HG03457 (cell line): ENCODE results near the gene SHF.
A peak's percentile ranks its signal among the peaks of the same experiment; 100 is the strongest.

Experiments used
- ATAC-seq: cut with Tn5 transposase; IDR thresholded peaks from one replicate; pipeline ENCODE4 v1.9.1; 2021; ENCODE audit warnings: moderate number of reproducible peaks; ENCODE audit not compliant: unreplicated experiment

Gene SHF

GRCh38 chr15:45174069-45174468 lies 13.7 kb downstream of the SHF start:
- ATAC-seq: no peak

GRCh38 chr15:45171912-45172311 lies 15.9 kb downstream of the SHF start:
- no peak for ATAC-seq

- ATAC-seq: no peak
These were observed 17.9 kb downstream of the SHF start for GRCh38 chr15:45169608-45170480.

GRCh38 chr15:45168751-45169551 lies 18.8 kb downstream of the SHF start:
- no peak for ATAC-seq

- no peak for ATAC-seq
These were observed 19.5 kb downstream of the SHF start for GRCh38 chr15:45168286-45168685.

- ATAC-seq: no peak
These were observed 20.0 kb downstream of the SHF start for GRCh38 chr15:45167631-45168205.

DNA sequence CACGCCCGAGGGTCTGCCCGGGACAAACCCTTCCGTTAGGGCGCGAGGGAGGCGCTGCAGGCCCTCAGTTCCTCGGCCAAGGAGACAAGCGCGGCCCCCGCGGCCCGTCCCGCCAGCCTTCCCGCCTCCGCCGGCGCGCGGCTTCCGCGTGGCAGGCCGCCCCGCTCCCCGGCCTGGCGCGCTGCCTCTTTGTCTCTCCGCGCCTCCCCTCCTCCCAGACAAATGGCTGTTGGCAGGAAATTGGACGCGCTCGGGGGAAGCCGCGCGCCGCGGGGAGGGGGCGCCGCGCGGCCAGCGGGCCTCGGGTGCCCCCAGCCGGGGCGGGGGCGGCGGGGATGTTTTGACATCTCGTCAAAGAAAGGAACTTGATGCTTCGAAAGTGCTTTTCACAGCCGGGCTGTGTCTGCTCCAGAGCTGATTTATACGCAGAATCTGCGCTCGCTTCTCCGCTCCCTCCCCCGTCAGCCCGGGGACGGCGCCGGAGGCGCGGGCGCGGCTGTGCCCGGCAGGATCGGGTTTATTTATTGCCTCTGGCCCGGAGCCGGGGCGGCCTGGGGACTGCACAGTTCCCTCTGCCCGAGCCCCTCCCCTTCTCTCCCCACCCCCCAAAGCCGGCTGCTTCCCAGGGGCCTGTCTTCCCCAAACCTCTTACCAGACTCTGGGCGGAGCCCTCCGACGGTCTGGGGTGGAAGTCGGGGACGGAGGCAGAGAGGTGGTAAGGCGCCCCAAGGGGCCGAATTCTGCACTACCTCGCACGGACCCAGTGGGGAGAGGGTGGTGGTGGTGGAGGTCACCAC lies 20.7 kb downstream of the SHF start:
- ATAC-seq: peak; percentile 82

GRCh38 chr15:45165536-45165935 lies 22.2 kb downstream of the SHF start:
- ATAC-seq: no peak

DNA sequence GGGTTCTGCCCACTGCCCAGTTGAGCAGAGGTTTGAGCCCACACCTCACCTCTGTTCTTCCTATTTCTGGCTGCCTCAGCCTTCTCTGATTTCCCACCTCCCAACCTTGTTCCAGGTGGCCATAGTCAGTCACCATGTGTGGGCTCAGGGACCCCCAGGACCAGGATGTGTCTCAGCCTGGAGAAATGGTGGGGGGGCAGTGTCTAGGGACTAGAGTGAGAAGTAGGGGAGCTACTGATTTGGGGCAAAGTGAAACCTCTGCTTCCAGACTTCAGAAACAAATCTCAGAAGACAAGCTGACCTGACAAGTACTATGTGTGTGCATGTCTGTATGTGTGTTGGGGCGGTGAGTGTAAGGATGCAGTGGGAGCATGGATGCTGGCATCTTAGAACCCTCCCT lies 22.9 kb downstream of the SHF start:
- no peak for ATAC-seq

- ATAC-seq: no peak
These were observed 24.3 kb downstream of the SHF start for GRCh38 chr15:45163508-45163856.

DNA sequence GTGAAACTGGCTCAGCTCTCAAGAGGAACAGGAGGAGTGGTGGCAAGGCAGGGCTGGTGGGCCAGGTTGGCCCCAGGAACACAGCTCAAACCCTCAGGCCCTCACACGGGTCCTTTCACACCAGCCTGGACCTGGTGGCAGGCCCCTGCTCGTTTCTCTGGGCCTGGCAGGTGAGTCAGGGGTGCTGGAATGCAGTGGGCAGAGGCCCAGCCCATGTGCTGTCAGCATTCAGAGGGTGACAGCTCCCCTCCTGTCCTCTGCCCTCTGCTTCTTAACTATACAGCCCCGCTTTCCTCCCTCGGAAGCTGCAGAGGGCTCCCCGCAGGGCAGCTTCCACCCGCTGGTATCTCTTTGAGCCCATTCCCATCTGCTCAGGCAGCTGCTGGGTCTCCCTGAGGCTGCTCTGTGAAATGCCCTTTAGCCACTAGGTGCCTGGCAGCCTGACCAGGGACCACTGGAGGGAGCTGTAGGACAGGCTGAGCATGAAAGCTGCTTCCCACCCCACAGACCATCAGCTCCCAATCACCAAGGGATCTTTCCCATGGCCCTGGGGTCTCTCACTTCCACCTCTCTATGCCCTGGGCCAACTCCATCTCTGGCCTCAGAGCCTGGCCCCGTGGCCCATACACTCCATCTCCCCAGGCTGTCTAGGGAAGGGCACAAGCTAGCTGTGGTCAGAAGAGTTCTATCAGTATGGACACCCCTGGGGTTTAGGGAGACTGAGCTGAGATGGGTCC lies 24.8 kb downstream of the SHF start:
- ATAC-seq: no peak

DNA sequence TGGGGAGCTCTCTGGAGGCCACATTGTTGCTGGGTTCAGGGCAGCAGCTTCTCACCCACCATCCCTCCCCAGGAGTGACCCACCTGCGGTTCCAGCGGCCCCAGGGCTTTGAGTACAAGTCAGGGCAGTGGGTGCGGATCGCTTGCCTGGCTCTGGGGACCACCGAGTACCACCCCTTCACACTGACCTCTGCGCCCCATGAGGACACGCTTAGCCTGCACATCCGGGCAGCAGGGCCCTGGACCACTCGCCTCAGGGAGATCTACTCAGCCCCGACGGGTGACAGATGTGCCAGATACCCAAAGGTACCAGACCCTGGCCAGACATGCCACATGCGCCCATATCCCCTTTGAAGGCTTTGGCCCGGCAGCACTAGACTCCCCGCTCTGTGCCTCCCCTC lies 26.1 kb downstream of the SHF start:
- no peak for ATAC-seq

DNA sequence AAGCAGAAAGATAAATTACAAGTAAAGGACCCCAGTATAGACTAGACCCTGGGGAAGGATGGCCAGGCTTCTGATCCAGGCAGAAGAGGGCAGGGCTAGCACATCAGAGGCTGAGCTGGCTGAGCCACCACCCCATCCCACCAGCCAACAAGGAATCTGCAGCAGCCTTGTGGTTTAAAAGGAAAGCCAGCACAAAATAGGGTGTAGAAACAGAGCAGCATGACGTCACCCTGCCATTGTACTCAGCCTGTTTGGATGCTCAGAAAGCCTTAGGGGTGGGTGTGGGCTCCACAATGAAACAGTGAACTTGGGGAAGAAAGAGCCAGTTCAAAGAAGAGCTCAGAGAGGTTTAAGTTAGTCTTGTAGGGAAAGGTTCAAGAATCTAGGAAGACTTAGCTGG lies 29.8 kb downstream of the SHF start:
- ATAC-seq: no peak

DNA sequence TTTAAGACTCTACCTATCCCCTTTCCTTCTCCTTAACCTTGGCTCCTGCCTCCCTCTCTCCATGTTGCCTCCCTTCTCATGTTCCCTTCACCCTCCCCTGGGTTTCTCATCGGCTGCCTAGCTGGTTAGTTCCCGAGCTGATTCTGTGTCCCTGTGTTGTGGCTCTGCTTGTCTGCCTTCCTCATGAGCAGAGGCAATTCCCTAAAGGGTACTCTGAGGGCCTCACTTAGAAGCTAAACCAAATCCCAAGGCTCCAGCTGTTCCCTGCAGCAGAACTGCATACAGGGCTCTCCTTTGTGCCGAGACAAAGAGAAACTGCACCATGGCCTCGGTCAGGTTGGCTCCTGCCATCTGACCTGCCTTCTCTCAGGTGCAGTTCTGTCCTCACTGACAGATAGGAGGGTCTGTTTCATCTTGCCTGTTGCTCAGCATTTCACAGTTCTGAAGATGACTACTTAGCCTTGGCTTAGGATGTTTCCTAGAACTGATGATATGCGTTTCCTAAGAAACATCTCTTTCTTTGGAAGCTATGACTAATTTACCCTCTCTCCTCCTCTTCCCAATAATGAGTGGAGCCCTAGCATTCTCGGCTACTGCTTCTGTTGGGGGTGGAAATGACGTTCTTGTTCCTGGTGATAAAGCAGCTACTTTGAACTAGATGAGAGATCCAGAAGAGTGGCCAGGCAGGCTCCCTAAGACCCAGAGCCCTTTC lies 30.9 kb downstream of the SHF start:
- ATAC-seq: no peak

DNA sequence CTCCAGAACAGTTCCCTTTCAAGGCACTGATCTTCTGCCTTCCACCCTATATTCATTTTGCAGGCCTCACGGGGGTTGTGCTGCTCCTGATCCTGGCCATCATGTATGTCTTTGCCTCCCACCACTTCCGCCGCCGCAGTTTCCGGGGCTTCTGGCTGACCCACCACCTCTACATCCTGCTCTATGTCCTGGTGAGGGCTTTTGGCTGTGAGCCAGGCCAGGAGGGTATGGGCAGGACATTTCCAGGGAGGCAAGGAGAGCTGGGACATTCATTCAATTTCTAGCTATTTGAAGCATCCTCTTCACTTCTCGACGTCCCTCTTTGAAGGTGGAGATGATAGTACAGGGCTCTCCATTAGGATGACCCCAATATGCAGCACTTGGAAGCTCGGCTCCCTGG lies 32.0 kb downstream of the SHF start:
- ATAC-seq: no peak

DNA sequence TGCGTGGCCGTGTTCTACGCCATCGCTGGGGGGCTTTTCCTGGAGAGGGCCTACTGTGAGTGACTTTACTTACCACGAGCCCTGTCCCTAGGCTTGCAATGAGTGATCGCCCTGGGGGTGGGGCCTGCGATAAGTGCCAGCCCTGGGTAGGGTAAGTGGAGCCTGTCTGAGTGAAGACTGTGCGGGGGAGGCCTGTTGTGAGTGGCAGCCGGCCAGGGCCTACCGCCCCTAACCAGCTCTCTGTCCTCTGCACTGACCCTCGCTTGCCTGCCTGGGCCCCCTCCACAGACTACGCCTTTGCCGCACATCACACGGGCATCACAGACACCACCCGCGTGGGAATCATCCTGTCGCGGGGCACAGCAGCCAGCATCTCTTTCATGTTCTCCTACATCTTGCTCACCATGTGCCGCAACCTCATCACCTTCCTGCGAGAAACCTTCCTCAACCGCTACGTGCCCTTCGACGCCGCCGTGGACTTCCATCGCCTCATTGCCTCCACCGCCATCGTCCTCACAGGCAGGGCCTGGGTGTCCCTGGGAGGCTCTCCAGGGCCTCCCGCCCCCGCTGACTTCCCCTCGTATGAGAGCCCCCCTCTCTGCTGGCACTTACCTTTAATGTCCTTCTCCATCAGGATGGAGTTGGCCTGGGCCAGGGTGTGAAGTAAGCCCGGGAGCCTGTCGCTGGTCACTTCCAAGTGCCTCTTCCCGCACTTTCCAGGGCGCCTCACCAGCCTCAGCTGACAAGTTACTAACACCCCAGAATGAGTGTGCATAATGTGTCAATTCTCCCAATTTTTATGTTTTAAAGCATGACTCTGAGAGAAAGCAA lies 35.6 kb downstream of the SHF start:
- ATAC-seq: no peak

DNA sequence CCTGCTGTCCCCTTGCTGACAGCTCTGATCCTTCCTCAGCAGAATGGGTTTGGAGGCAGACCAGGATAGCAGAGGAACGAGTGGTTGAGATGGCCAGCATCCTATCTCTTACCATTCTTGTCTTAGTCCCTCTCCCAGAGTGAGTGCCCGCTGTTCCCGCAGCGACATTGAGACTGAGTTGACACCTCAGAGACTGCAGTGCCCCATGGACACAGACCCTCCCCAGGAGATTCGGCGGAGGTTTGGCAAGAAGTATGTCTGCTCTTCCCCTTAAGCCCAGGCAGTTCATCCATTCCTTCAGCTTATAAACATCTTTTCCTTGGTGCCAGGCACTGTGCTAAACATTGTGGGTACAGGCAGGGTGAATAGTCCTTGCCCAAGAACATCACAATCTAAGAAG lies 36.8 kb downstream of the SHF start:
- ATAC-seq: no peak

DNA sequence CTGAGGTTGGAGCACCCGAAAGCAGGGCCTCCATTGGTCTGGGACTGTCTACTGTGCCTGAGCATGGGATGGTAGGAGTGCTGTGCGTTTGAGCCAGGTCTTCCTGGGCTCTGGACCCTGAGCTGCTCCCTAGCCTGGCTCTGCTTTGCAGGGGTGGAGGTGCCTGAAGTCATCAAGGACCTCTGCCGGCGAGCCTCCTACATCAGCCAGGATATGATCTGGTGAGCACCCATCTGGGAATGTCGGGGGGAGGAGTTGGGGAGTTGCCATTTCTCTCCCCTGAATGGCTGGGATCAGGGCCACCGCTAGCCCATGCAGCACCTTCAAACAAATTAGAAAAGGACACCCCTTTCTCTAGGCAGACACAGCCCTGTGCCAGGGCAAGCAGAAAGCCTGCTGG lies 37.3 kb downstream of the SHF start:
- ATAC-seq: no peak

- no peak for ATAC-seq
These were observed 38.7 kb downstream of the SHF start for GRCh38 chr15:45149060-45149459.
